Endothelial cell of umbilical vein (primary cell): ENCODE measurements around the gene DNAJB12. TPM values are rescaled to one million over a fixed set of nuclear protein-coding genes. Genes with fewer than 3 reads are reported as not detected.

Source experiments
- BruUV-seq: library from RNA; stranded (reverse); fragments of 400-500 nt; replicated peaks from 2 replicates; lab custom pipeline; 2021; lab: Mats Ljungman, UMichigan
- CTCF ChIA-PET: fragments of 300-600, 350-600 bp; sonication (Branson Sonifier 250); formaldehyde crosslinking; loops from one replicate; lab custom pipeline; 2021; ENCODE audit warnings: antibody characterized with exemption, inconsistent platforms; lab: Charles Lee
- POLR2A ChIA-PET: fragments of 300-600, 350-600 bp; sonication (Branson Sonifier 250); formaldehyde crosslinking; loops from one replicate; lab custom pipeline; 2021; ENCODE audit warnings: antibody characterized with exemption, inconsistent platforms; lab: Charles Lee
- DNase-seq: peaks from one replicate; pipeline ENCODE4 v3.0.0-alpha.2; 2011; ENCODE audit warnings: low read depth, low spot score
- FAIRE-seq: peaks from 2 replicates; lab custom pipeline; 2011; peaks lifted over from hg19 to GRCh38; lab: Jason Lieb, UNC
- H2AFZ ChIP-seq: 2 replicates; pipeline ENCODE4 v1.6.0; 2012; ENCODE audit warnings: low read depth, low read length, control low read depth, inconsistent platforms
- H3K27ac ChIP-seq: 2 replicates; pipeline ENCODE4 v1.5.1; 2011; ENCODE audit warnings: low read depth, mild to moderate bottlenecking, control low read depth, low read length, moderate library complexity; ENCODE audit not compliant: insufficient read depth
- H3K27me3 ChIP-seq, 2 experiments: 2 replicates each; pipeline versions ENCODE4 v1.6.0 to v1.6.1; 2011; ENCODE audit warnings: low read length in 2 of 2, mixed read lengths in 1 of 2; ENCODE audit not compliant: control insufficient read depth in 2 of 2, insufficient read depth in 2 of 2
- H3K36me3 ChIP-seq, 2 experiments: 2 replicates in 1 of 2; 3 replicates in 1 of 2; pipeline ENCODE4 v1.5.1; 2011; ENCODE audit warnings: low read length in 2 of 2, mild to moderate bottlenecking in 1 of 2, moderate library complexity in 1 of 2; ENCODE audit not compliant: control insufficient read depth in 2 of 2, insufficient read depth in 2 of 2; ENCODE audit errors: extremely low read depth in 1 of 2
- H3K4me1 ChIP-seq: 3 replicates; pipeline ENCODE4 v1.5.1; 2011; ENCODE audit warnings: mild to moderate bottlenecking, low read length; ENCODE audit not compliant: control insufficient read depth, insufficient read depth; ENCODE audit errors: extremely low read depth
- H3K4me2 ChIP-seq: 2 replicates; pipeline ENCODE4 v1.6.1; 2011; ENCODE audit warnings: low read length, control low read depth, mixed read lengths; ENCODE audit not compliant: insufficient read depth
- H3K4me3 ChIP-seq, 3 experiments: fragments of 200-600 bp in 1 of 3; sonication (generic), shearing (Covaris generic) in 1 of 3; replicated peaks in 1 of 3; 2 replicates each; pipeline ENCODE4 v1.5.1; 2011 to 2016; ENCODE audit warnings: control low read depth in 3 of 3, low read length in 3 of 3, mild to moderate bottlenecking in 2 of 3, inconsistent platforms in 1 of 3, low read depth in 1 of 3, moderate library complexity in 1 of 3; ENCODE audit not compliant: insufficient read depth in 1 of 3
- H3K79me2 ChIP-seq: 2 replicates; pipeline ENCODE4 v1.6.0; 2012; ENCODE audit warnings: low read length, inconsistent platforms; ENCODE audit not compliant: control insufficient read depth, insufficient read depth
- H3K9ac ChIP-seq: replicated peaks from 2 replicates; pipeline ENCODE3; 2011; ENCODE audit warnings: low read length, control low read depth; ENCODE audit not compliant: insufficient read depth; ENCODE audit errors: extremely low read depth
- H3K9me1 ChIP-seq: replicated peaks from 3 replicates; pipeline ENCODE4 v1.6.0; 2011; ENCODE audit warnings: mild to moderate bottlenecking, low read length; ENCODE audit not compliant: control insufficient read depth, insufficient read depth; ENCODE audit errors: extremely low read depth
- H3K9me3 ChIP-seq: replicated peaks from 2 replicates; pipeline ENCODE4 v1.5.1; 2012; ENCODE audit warnings: low read length, inconsistent platforms; ENCODE audit not compliant: control insufficient read depth, insufficient read depth
- H4K20me1 ChIP-seq: replicated peaks from 2 replicates; pipeline ENCODE3; 2011; ENCODE audit warnings: mild to moderate bottlenecking, low read length; ENCODE audit not compliant: control insufficient read depth, insufficient read depth; ENCODE audit errors: extremely low read depth
- CTCF ChIP-seq, 2 donors: IDR thresholded peaks; 1 replicate in 1 of 2; 2 replicates in 1 of 2; pipeline ENCODE4 v1.5.1; 2011; ENCODE audit warnings: low read length in 2 of 2, mild to moderate bottlenecking in 2 of 2, moderate library complexity in 2 of 2, control low read depth in 1 of 2, inconsistent platforms in 1 of 2, low read depth in 1 of 2; ENCODE audit not compliant: insufficient read depth in 1 of 2; ENCODE audit errors: extremely low read depth in 1 of 2
- EZH2 ChIP-seq: IDR thresholded peaks from 2 replicates; pipeline ENCODE4 v1.6.1; 2012; ENCODE audit warnings: borderline replicate concordance, low read depth, mild to moderate bottlenecking, moderate library complexity, low read length, inconsistent platforms; ENCODE audit not compliant: severe bottlenecking
- FOS ChIP-seq: IDR thresholded peaks from 2 replicates; pipeline ENCODE4 v1.6.1; 2011; ENCODE audit warnings: mild to moderate bottlenecking, low read length, moderate library complexity, borderline replicate concordance; ENCODE audit not compliant: insufficient read depth
- GATA2 ChIP-seq: IDR thresholded peaks from 2 replicates; pipeline ENCODE4 v1.7.0; 2011; ENCODE audit warnings: low read depth, mild to moderate bottlenecking, moderate library complexity, mixed read lengths, low read length; ENCODE audit not compliant: insufficient read length, insufficient read depth
- JUN ChIP-seq: IDR thresholded peaks from 2 replicates; pipeline ENCODE4 v1.6.1; 2011; ENCODE audit warnings: borderline replicate concordance, low read depth; ENCODE audit not compliant: insufficient read length, insufficient read depth
- MAX ChIP-seq: IDR thresholded peaks from 2 replicates; pipeline ENCODE4 v1.6.1; 2011; ENCODE audit not compliant: insufficient read depth, insufficient read length
- MYC ChIP-seq: IDR thresholded peaks from one replicate; pipeline ENCODE4 v1.6.1; 2011; ENCODE audit warnings: mild to moderate bottlenecking, low read depth, low read length
- POLR2AphosphoS5 ChIP-seq: IDR thresholded peaks from 2 replicates; pipeline ENCODE4 v1.6.1; 2012; ENCODE audit warnings: low read depth, mild to moderate bottlenecking, control low read depth, low read length, moderate library complexity; ENCODE audit not compliant: insufficient read depth
- dilution Hi-C: fragments of 300-500 bp; cut with MboI; formaldehyde crosslinking; loops from one replicate; pipeline ENCODE4 v1.15.0; 2019; ENCODE audit warnings: low sequenced_read_pairs; ENCODE audit not compliant: extremely low pct_ligation_motif_present
- intact Hi-C: fragments of 100-400 bp; cut with micrococcal nuclease; formaldehyde crosslinking; loops from one replicate; pipeline ENCODE4 v1.10.0; 2022
- polyA plus RNA-seq, 4 experiments: library from polyadenylated mRNA; depleted of rRNA in 3 of 4; stranded (reverse) in 3 of 4; unstranded in 1 of 4; fragments of >200 nt; gene quantifications; 2 replicates each; pipeline versions ENCODE4 v1.2.1 to v1.2.3, GENCODE V29; 2011 to 2012; ENCODE audit warnings: missing spikeins in 1 of 4
- total RNA-seq: library from RNA; stranded (reverse); gene quantifications from 2 replicates; pipeline ENCODE4 v1.2.3, GENCODE V29; 2021

The DNAJB12 gene
- total and polyA plus RNA-seq, 2 donors (not counting 3 experiments of a cell fraction or from before 2014, with no cell fraction given) = 27.2 to 44.2 TPM

GRCh38 chr10:72312865-72313391 is 41.8 kb downstream of the DNAJB12 start:
- H3K4me3 ChIP-seq = no peak overlapping the region
- dilution Hi-C loops (no loop called here), intact Hi-C loops (no loop called here)
- peaks cover 47% of the 10 kb centered on the region for H3K4me1 ChIP-seq
- no peak for TF ChIP-seq POLR2AphosphoS5
- no peak for TF ChIP-seq GATA2
- no peak for TF ChIP-seq CTCF (IDR thresholded peaks at IDR 0.05; ENCODE audit: extremely low read depth in 1 of 2, insufficient read depth in 1 of 2, low read depth in 1 of 2, low read length in 2 of 2)
- TF ChIP-seq MYC = no peak
- no peak for TF ChIP-seq FOS
- TF ChIP-seq MAX = no peak
- TF ChIP-seq EZH2 = no peak
- TF ChIP-seq JUN = no peak
- no peaks in the 10 kb centered on the region for H3K9me1 ChIP-seq
- DNase-seq (no peak), FAIRE-seq (no peak)
- H3K9ac ChIP-seq = no peak overlapping the region
- ChIA-PET CTCF (interaction anchor here (1.5 kb wide), 1 partner anchor 38 kb away, joined by 4 read pairs; no protein-coding TSS in a partner anchor), POLR2A (no interaction called here)
- no peaks in the 10 kb centered on the region for H3K36me3 ChIP-seq
- H3K4me2 ChIP-seq = no peak overlapping the region
- no peaks in the 10 kb centered on the region for H3K9me3 ChIP-seq
- H3K79me2 ChIP-seq = no peaks in the 10 kb centered on the region
- no peaks in the 10 kb centered on the region for H4K20me1 ChIP-seq
- H3K27ac ChIP-seq = no peak overlapping the region
- BruUV-seq = no TSS peak
- no peaks in the 10 kb centered on the region for H3K27me3 ChIP-seq
- H2AFZ ChIP-seq = no peak overlapping the region
